SKM-1 treated with dmso at 0.1 percent for 144 hours (cell line): ENCODE measurements around the gene OR2A12.
A peak's percentile ranks its signal among the peaks of the same experiment; 100 is the strongest.
"Not testable (repeated sequence)": the region's sequence is repeated elsewhere in the genome, so short reads cannot be mapped to it uniquely, and the experiment has no call there.

Experiments
- DNase-seq: peaks from one replicate; lab custom pipeline; 2025; ENCODE audit not compliant: unreplicated experiment; lab: John Stamatoyannopoulos, UW

The OR2A12 gene

GRCh38 chr7:144118341-144118740, 32.3 kb downstream of the OR2A12 start:
- DNase-seq = no peak

DNA sequence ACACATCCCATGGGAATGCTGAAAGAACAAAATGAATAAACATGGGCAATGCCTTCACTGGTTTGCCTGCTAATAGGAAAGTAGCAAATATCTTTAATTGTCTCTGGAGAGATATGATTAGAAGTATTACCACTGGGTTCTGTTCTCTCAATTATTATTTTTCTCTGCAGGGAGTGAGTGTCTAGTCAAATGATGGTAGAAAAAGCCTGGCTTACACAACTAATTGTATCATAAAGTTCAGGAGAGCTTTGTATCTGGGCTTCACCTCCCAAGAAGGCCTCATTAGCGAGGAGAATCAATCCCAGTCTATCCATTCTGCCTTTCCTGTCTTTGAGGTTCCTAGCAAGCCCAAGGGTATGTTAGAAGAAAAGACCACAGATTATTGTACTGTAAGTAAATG, 36.8 kb downstream of the OR2A12 start, which contains the start of gene OR2A14:
Gene OR2A14 (plus strand): TSS at position 301 of the 400 bp plus-strand sequence. CDS start 5,937 bp downstream, outside the sequence.
- no peak for DNase-seq

DNA sequence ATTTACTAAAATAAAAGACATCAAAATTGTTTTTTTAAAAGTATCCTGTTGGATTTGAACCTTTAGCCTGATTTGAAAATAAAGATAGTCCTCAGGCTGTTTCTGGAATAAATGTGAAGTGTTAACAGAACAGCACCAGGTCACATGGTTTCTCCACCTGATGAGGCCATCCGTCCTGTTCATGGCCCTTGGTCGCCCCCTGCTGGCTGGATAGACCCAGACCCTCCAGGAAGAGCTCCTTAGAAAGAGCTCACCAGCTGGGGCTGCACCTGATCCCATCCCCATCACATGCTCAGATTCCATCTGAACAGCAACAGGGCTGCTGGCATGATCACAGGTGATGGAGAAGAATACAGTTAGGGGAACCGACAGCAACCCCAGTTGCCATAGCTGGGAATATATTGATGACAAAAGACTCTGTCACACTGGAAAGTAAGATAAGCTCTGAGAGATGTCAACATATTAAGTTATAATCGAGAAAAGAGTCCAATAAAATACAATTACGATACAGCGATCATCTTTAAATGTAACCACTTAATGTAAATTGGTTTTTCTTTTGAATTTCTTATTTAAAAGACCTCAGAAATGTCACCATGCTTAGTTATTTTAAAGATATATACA, 41.7 kb downstream of the OR2A12 start:
- peak; percentile 66 for DNase-seq

DNA sequence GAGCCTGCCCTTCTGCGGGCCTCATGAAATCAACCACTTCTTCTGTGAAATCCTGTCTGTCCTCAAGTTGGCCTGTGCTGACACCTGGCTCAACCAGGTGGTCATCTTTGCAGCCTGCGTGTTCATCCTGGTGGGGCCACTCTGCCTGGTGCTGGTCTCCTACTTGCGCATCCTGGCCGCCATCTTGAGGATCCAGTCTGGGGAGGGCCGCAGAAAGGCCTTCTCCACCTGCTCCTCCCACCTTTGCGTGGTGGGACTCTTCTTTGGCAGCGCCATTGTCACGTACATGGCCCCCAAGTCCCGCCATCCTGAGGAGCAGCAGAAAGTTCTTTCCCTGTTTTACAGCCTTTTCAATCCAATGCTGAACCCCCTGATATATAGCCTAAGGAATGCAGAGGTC, 43.5 kb downstream of the OR2A12 start:
- not testable (repeated sequence) for DNase-seq

DNA sequence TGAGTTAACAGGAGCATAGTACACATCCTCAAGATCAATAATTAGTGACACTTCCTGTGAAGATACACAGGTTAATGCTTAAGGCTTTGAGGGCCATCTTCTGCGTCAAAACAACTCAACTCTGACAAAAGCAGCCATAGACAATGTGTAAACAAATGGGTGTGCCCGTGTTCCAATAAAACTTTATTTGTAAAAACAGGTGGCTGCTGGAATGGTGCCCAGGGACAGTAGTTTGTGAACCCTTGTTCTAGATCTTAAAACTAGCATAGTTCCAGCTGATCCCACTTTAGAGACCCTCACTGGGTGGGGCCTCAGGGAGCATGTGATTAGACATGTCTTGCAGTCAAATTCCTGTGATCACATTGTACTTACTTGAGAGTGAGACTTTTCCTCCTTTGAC, 44.7 kb downstream of the OR2A12 start:
- DNase-seq = no peak

- DNase-seq = no peak
These were observed 46.2 kb downstream of the OR2A12 start for GRCh38 chr7:144132262-144132661.

DNA sequence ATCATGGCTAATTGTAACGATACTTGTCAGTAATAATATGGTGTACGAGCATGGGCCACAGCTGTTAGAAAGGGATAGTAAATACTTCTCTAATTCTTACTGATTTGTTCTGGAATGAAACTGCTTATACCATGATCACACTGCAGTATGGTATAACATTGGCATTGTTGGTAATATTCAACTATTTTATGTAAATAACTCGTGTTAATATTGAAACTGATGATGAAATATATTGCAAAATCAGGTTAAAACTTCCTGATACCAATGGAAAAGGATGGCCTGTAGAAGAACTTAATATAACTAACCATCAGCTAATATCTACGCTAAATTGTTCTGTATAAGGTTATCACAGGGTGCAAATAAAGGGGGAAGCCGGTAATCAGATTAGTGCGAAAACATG, 47.2 kb downstream of the OR2A12 start:
- no peak for DNase-seq

- no peak for DNase-seq
These were observed 48.0 kb downstream of the OR2A12 start for GRCh38 chr7:144134116-144134515.

- DNase-seq = no peak
These were observed 51.4 kb downstream of the OR2A12 start for GRCh38 chr7:144137501-144137900.

DNA sequence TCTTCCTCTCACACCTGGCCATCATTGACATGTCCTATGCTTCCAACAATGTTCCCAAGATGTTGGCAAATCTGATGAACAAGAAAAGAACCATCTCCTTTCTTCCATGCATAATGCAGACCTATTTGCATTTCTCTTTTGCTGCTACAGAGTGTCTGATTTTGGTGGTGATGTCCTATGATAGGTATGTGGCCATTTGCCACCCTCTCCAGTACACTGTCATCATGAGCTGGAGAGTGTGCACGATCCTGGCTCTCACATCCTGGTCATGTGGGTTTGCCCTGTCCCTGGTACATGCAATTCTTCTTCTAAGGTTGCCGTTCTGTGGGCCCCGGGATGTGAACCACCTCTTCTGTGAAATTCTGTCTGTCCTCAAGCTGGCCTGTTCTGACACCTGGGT, 56.1 kb downstream of the OR2A12 start:
- no peak for DNase-seq

- DNase-seq = no peak
These were observed 58.3 kb downstream of the OR2A12 start for GRCh38 chr7:144144426-144144825.

DNA sequence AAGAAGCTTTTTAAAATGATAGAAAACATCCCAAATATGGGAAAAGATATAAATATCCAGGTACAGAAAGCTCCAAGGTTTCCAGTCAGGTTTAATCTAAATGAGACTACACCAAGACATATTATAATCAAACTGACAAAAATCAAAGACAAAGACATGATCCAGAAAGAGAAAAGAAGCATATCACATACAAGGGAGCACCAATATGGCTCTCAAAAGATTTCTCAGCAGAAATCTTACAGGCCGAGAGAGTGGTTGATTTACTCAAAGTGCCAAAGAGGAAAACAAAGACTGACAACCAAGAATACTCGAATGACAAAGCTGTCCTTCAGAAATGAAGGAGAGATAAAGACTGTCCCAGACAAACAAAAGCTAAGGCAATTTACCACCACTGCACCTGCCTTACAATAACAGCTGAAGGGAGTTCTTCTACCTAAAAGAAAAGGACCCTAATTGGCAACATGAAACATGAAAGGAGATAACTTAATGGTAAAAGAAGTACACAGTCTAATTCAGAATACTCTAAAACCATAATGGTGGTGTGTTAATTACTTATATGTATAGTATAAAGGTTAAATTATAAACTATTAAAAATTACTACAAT, 62.2 kb downstream of the OR2A12 start:
- no peak for DNase-seq
